ENCODE results near the gene CRKL. TPM values are rescaled to one million over a fixed set of nuclear protein-coding genes. Genes with fewer than 3 reads are reported as not detected.
A peak's percentile ranks its signal among the peaks of the same experiment; 100 is the strongest.

The CRKL gene
- total RNA-seq, 3 donors from 2014 or later = 36.8 to 46.5 (median 42.3) TPM

DNA sequence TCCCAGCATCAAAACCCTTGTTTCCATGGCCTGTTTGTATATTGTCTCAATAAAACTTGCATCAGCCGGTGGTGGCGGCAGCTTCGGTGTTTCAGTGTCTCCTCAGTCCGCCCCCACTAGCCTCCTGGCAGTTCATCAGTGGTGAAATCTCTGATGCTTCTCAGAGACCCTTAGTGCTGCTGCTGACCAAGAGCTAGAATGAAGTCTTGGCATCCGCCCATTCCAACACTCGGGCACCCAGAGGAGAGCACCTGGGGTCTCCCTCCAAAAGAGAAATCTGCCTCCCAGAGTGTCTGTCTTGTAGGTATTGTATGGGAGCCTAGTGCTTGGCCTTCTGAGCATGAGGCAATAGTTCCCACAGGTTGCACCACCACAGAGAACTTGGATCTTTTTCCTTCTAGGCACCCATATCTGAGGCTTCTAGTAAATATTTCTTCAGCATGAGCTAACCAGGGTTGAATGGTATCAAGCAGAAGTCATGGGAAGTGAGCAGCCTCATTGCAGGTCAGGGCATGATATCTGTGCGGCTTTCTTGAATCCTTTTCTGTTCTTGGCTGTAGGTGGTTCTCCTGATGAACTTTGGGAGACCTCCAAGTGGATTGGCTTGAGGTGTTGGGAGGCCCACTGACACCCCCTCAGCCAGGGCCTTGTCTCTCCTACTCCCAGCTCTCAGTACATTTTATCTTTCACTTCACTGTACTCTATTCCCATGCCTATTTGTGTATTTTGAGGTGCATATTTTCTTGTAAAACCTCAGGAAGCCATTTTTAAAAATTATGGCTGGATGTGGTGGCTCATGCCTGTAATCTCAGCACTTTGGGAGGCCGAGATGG is 36.7 kb downstream of the CRKL start:
- Histone ChIP-seq H3K4me1 (no peaks in the 10 kb centered on the region), H3K4me3 (no peak overlapping the region), H3K9me3 (no peaks in the 10 kb centered on the region), H3K27me3 (no peaks in the 10 kb centered on the region), H3K27ac (peak overlapping the region; percentile 62 to 67), H3K36me3 (no peaks in the 10 kb centered on the region)
- intact Hi-C loops (cut with DNase I; ENCODE audit: low total_unique reads) = no loop called here
- peak in 1 of 2 donors; percentile 80 for DNase-seq (ENCODE audit: low spot score in 2 of 2)
- no peak for TF ChIP-seq POLR2A (IDR thresholded peaks at IDR 0.05)
- peak in 2 of 3 donors; percentile 19 to 45 for TF ChIP-seq POLR2AphosphoS5 (IDR thresholded peaks at IDR 0.05)
- TF ChIP-seq, protein P1, sequence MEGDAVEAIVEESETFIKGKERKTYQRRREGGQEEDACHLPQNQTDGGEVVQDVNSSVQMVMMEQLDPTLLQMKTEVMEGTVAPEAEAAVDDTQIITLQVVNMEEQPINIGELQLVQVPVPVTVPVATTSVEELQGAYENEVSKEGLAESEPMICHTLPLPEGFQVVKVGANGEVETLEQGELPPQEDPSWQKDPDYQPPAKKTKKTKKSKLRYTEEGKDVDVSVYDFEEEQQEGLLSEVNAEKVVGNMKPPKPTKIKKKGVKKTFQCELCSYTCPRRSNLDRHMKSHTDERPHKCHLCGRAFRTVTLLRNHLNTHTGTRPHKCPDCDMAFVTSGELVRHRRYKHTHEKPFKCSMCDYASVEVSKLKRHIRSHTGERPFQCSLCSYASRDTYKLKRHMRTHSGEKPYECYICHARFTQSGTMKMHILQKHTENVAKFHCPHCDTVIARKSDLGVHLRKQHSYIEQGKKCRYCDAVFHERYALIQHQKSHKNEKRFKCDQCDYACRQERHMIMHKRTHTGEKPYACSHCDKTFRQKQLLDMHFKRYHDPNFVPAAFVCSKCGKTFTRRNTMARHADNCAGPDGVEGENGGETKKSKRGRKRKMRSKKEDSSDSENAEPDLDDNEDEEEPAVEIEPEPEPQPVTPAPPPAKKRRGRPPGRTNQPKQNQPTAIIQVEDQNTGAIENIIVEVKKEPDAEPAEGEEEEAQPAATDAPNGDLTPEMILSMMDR (IDR thresholded peaks at IDR 0.05) = no peak

GRCh38 chr22:20955548-20955947 is 38.3 kb downstream of the CRKL start:
- Histone ChIP-seq H3K27me3 (no peaks in the 10 kb centered on the region), H3K9me3 (no peaks in the 10 kb centered on the region), H3K4me1 (no peaks in the 10 kb centered on the region), H3K27ac (no peak overlapping the region), H3K36me3 (no peaks in the 10 kb centered on the region), H3K4me3 (no peak overlapping the region)
- intact Hi-C loops (cut with DNase I; ENCODE audit: low total_unique reads) = no loop called here
- no peak for DNase-seq (ENCODE audit: low spot score in 2 of 2)
- TF ChIP-seq, protein P1 (IDR thresholded peaks at IDR 0.05) = no peak
- TF ChIP-seq POLR2AphosphoS5 (IDR thresholded peaks at IDR 0.05) = no peak
- no peak for TF ChIP-seq POLR2A (IDR thresholded peaks at IDR 0.05)

- TF ChIP-seq POLR2AphosphoS5 (IDR thresholded peaks at IDR 0.05) (no peak), POLR2A (IDR thresholded peaks at IDR 0.05) (no peak)
- TF ChIP-seq, protein P1 (IDR thresholded peaks at IDR 0.05) = no peak
- H3K27ac ChIP-seq = peak overlapping the region; percentile 59 to 84
- H3K36me3 ChIP-seq = no peaks in the 10 kb centered on the region
- DNase-seq (ENCODE audit: low spot score in 2 of 2) = no peak
- H3K4me1 ChIP-seq = no peaks in the 10 kb centered on the region
- intact Hi-C loops (cut with DNase I; ENCODE audit: low total_unique reads) = no loop called here
- H3K9me3 ChIP-seq = no peaks in the 10 kb centered on the region
- no peaks in the 10 kb centered on the region for H3K27me3 ChIP-seq
- peak overlapping the region; percentile 57 to 92 (median 65) for H3K4me3 ChIP-seq
Observed at GRCh38 chr22:20956258-20957101, 39.3 kb downstream of the CRKL start.

- no peaks in the 10 kb centered on the region for H3K36me3 ChIP-seq
- DNase-seq (ENCODE audit: low spot score in 2 of 2) = no peak
- TF ChIP-seq POLR2AphosphoS5 (IDR thresholded peaks at IDR 0.05) = no peak
- TF ChIP-seq, protein P1 (IDR thresholded peaks at IDR 0.05) = no peak
- no peak for TF ChIP-seq POLR2A (IDR thresholded peaks at IDR 0.05)
- no peaks in the 10 kb centered on the region for H3K4me1 ChIP-seq
- intact Hi-C loops (cut with DNase I; ENCODE audit: low total_unique reads) = no loop called here
- peak overlapping the region; percentile 59 to 84 for H3K27ac ChIP-seq
- no peaks in the 10 kb centered on the region for H3K27me3 ChIP-seq
- peak overlapping the region; percentile 57 to 92 (median 65) for H3K4me3 ChIP-seq
- no peaks in the 10 kb centered on the region for H3K9me3 ChIP-seq
Observed at GRCh38 chr22:20957102-20957682, 40.0 kb downstream of the CRKL start.
